Fibroblast of the aortic adventitia (primary cell): ENCODE data around the gene ATG9A. TPM values are rescaled to one million over a fixed set of nuclear protein-coding genes. Genes with fewer than 3 reads are reported as not detected.

Experiments used
- DNase-seq: peaks from one replicate; pipeline ENCODE4 v3.0.0-alpha.2; 2010; ENCODE audit warnings: low read depth
- H3K4me3 ChIP-seq: 2 replicates; pipeline ENCODE4 v1.5.1; 2011; ENCODE audit warnings: low read depth, mild to moderate bottlenecking, control low read depth, low read length, moderate library complexity
- total RNA-seq: library from RNA; depleted of rRNA; stranded (reverse); fragments of >200 nt; gene quantifications from 2 replicates; pipeline ENCODE4 v1.2.3, GENCODE V29; 2012; ENCODE audit warnings: low replicate concordance
- TF ChIP-seq, protein P1 (sequence below): IDR thresholded peaks from 2 replicates; pipeline ENCODE4 v1.5.1; 2011; ENCODE audit warnings: mild to moderate bottlenecking, low read length, control low read depth, inconsistent platforms; ENCODE audit not compliant: insufficient read depth

The ATG9A gene
- total RNA-seq, 1 donor, result 56.9 TPM

DNA sequence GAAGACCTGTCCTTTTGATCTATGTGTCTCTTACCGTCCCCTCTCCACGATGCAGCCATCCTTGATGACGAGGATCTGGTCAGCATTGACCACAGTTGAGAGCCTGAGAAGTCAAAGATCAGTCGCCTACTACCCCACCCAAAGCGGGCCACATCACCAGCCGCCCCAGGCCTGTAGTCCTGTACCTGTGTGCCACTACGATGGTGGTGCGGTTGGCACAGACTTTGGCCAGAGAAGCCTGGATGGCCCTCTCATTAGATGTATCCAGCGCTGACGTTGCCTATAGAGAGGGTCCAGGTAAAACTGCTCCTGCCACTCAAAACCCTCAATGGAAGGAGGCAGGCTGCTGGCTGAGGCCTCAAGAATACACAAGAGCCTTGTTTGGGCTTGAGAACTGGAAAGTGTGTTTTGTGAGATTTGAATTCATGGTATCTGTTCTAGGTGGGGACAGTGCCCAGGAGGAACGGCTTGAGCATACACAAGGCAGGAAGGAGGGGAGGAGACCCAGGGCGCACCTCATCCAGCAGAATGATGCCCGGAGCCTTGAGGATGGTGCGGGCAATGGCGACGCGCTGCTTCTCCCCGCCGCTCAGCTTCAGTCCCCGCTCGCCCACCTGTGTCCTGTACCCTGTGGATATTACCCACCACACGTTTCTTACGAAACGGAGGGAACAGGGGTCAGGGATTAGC lies 19.1 kb downstream of the ATG9A start:
- H3K4me3 ChIP-seq, result no peak overlapping the region
- TF ChIP-seq, protein P1, sequence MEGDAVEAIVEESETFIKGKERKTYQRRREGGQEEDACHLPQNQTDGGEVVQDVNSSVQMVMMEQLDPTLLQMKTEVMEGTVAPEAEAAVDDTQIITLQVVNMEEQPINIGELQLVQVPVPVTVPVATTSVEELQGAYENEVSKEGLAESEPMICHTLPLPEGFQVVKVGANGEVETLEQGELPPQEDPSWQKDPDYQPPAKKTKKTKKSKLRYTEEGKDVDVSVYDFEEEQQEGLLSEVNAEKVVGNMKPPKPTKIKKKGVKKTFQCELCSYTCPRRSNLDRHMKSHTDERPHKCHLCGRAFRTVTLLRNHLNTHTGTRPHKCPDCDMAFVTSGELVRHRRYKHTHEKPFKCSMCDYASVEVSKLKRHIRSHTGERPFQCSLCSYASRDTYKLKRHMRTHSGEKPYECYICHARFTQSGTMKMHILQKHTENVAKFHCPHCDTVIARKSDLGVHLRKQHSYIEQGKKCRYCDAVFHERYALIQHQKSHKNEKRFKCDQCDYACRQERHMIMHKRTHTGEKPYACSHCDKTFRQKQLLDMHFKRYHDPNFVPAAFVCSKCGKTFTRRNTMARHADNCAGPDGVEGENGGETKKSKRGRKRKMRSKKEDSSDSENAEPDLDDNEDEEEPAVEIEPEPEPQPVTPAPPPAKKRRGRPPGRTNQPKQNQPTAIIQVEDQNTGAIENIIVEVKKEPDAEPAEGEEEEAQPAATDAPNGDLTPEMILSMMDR, result no peak
- DNase-seq, result no peak

DNA sequence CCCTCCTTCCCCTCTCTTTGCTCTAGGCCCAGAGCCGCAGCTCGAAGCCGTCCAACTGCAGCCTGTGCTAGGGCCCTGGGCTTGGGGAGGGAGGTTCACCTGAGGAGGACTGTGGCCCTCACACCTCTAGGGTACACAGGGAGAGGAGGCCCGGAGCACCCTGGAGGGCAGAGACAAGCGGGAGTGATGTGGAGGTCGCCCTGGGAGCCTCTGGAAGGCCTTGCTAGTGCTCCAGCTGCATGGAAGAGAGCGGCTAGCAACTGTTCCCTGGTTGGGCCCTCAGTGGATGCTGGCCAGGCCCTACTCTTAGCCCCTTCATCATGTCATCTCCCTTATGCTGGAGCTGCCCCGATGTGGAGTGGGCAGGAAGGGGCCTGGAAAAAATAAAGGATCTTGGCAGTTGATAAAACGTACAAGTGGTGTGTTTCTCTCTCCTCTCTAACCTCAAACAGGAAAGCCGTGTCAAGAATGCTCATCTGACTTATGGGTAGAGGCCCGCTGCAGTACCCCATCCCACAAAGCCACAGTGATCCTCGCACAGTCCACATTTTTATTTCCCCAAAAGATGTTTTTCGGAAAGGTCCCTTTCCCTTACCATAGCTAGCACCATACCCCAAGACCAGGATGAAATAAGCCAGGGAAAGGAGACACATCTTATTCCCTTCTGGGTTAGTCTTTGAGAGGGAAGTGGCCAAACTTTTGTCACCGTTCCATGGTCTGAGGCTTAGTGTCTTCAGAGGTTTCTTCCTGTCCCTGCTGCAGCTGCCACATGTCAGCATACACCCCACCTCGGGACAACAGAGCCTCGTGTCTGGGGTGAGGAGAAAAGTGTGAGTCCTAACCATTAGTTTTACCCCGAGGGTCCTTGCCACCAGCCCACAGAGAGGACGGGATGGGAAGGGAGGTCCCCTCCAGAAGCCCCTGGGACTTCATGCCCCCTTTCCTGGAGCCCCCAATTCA lies 19.9 kb downstream of the ATG9A start:
- H3K4me3 ChIP-seq, result no peak overlapping the region
- no peak for DNase-seq
- TF ChIP-seq, protein P1, result no peak

DNA sequence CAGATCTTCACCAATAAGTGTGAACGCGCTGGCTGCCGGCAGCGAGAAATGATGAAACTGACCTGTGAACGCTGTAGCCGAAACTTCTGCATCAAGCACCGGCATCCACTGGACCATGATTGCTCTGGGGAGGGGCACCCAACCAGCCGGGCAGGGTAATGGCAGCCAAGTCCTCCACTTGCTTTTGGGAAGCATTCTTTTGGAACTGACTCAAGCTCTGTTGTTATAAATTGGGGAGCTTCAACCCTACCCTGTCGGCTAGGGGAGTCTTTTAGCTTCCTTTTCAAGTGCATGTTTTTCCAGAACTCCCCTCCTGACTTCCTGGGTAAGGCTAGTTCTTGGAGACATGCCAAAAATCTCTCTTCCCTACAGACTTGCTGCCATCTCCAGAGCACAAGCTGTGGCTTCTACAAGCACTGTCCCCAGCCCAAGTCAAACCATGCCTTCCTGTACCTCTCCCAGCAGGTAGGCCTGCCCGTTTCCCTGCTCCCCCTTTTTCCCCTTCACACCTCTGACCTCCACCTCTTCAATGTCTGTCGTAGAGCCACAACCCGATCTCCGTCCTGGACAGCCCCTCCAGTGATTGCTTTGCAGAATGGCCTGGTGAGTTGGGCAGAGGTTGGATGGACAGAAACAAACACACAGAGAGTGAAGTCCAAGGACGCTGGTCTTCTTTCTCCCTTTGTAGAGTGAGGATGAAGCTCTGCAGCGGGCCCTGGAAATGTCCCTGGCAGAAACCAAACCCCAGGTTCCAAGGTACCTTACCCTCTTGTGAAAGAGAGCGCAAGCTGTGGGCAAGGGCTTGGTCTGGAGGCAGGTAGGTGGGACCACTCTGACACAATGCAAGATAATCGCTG lies 21.3 kb downstream of the ATG9A start:
- peak overlapping the region; percentile 86 for H3K4me3 ChIP-seq
- TF ChIP-seq, protein P1, result no peak
- peak; percentile 52 for DNase-seq

DNA sequence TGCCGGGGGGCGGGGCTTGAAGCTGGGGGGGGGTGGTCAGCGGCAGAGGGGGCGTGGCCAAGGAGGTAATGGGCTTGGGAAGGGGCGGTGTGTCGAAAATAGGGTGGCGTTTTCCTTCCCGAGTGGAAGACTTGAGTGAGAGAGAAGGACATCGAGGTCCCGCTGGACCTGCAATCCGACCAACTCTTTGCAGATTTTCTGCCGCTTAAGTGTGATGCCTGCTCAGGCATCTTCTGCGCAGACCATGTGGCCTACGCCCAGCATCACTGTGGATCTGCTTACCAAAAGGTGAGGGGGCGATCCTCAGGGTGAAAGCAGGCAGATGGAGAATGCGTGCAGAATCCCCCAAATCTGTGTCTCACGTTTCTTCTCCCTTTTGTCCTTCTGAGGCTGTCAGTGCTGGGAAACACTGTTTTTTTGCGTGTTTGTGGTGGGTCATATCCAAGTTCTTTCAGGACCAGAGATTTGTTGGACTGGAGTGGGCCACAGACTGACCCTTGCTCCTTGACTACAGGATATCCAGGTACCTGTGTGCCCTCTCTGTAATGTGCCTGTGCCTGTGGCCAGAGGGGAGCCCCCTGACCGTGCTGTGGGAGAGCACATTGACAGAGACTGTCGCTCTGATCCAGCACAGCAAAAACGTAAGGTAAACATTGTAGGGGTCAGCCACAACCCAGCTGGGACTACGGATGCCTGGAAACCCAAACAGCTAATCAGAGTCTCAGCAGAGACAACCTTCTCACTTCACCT lies 22.1 kb downstream of the ATG9A start:
- TF ChIP-seq, protein P1, result no peak
- no peak for DNase-seq
- peak overlapping the region; percentile 86 for H3K4me3 ChIP-seq

DNA sequence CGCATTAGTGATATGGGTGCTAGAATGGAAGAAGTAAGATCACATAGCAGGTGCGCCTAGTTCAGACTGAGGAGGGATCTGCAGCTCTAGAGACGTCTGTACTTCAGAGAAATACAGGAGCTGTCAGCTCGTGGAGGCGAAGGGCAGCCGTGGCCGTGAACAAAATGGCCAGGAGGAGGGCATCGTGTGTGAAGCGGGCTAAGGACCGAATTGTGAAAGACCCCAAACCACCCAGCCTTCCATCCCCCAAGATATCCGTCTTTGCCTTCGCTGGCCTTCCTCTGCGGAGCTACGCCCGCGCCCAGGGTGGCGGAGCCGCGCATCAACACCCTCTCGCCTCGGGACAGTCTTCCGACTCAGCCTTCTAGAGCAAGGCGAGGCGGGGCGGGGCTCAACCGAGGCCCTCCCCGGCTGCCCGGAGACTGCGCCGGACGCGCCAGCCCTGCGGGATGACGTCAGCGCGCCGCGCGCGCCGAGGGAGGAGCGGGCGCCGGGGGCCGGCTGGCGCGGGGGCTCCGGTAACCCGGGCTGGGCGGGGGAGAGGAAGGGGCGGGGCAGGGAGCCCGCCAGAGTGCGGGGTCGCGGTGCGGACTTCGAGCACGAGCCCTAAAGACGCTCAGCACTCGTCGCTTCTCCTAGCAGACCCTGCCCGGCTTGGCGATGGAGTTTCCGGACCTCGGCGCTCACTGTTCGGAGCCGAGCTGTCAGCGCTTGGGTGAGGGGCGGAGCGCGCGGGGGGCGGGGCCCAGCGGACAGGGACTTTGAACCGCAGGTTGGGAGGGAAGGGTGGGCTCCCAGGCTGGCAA lies 22.9 kb downstream of the ATG9A start, which contains the start of gene ZFAND2B:
Gene ZFAND2B (plus strand): TSS at position 455 of the 806 bp plus-strand sequence. CDS start 206 bp downstream, at position 661.
- TF ChIP-seq, protein P1, result peak; percentile 23
- peak; percentile 86 for DNase-seq
- peak within 1 kb of the TSS; percentile 87 for H3K4me3 ChIP-seq
